GM12875 (cell line): ENCODE measurements around the gene C17orf114.

Source experiments
- H3K4me3 ChIP-seq: one replicate; pipeline ENCODE4 v1.5.1; 2011; ENCODE audit warnings: low read depth, low read length, control low read depth
- CTCF ChIP-seq: IDR thresholded peaks from 2 replicates; pipeline ENCODE4 v1.5.1; 2011; ENCODE audit warnings: low read depth, mild to moderate bottlenecking, control low read depth, inconsistent platforms, low read length, moderate library complexity, borderline replicate concordance; ENCODE audit not compliant: insufficient read depth

Gene C17orf114

DNA sequence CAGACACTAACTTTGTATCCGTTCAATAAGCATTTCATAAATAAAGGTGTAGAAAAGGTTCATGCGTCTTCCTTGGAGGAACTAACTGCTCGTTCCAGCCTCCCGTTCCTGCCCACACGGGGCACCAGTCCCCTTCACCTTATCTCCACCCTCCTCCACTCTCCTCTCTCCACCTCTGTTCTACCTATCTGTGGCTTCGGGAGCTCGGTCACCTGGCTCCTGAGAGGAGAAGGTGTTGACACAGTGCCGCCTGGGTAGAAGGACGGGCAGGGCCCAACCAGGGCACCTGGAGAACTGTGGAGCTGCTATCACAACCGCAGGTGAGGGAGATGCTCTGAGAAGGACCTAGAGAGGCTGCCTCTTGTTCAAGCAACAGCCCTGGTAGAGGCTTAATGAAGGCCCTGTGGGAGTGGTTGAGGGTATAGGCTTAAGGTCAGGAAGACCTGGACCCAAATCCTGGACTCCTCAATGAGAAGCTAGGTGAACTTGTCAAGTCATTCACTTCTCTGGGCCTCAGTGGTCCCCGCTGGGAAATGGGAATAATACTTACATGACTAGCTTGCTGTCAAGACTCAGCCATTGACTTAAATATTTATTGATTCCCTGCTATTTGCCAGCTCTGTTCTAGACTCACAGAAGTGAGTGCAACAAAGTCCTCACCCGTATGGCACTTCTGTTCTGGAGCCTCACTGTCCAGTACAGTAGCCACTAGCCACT lies 21.4 kb upstream of the C17orf114 start:
- TF ChIP-seq CTCF: no peak

DNA sequence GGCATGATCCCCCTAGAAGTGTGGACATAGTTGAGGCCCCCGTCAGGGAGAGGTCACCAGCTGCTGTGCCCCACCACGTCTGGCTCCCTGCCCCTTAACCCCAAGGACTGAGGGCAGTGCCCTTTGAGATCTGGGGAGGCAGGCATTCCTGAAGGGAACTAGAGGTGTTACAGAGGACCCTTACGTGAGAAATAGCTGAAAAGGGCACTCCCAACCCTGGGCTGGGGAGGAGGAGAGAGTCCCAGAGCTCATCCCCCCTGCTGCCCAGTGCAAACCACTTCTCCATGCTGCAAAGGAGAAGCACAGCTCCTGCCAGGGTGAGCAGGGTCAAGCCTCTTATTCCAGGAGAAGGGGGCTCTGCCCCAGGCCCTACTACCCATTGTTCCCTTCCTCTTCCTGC lies 20.7 kb upstream of the C17orf114 start:
- no peak overlapping the region for H3K4me3 ChIP-seq
- no peak for TF ChIP-seq CTCF

More for the DNA sequence above, 21.4 kb upstream of the C17orf114 start:
- H3K4me3 ChIP-seq: no peak overlapping the region

DNA sequence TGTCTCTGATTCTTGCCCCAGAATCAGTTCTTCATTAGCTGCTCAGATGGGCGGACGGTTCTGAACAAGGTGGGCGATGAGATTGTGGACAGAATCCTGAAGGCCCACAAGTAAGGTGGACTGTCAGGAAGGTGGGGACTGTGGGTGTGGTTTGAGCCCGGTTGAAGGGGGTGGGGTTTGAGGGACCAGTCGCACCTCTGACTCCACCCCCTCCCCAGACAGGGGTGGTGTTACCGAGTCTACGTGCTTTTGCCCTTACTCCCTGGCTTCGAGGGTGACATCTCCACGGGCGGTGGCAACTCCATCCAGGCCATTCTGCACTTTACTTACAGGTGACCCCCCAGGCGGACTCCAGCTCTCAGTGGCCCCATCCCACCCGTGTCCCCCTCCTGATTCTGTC lies 16.1 kb upstream of the C17orf114 start:
- TF ChIP-seq CTCF: no peak
- H3K4me3 ChIP-seq: no peak overlapping the region

DNA sequence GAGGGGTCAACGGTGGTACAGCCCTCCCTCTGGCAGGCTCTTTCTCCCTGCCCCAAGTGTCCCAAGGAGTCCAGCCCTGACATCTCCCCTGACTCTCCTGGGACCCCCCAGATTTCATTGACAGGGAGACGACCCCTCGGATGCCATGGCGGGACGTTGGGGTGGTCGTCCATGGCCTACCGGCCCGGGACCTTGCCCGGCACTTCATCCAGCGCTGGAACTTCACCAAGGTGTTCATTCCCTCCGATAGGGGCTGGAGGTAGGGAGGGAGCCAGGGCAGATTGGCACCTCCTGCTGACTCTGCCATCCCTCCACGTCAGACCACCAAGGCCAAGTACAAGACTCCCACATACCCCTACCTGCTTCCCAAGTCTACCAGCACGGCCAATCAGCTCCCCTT lies 14.7 kb upstream of the C17orf114 start:
- no peak for TF ChIP-seq CTCF
- H3K4me3 ChIP-seq: no peak overlapping the region

DNA sequence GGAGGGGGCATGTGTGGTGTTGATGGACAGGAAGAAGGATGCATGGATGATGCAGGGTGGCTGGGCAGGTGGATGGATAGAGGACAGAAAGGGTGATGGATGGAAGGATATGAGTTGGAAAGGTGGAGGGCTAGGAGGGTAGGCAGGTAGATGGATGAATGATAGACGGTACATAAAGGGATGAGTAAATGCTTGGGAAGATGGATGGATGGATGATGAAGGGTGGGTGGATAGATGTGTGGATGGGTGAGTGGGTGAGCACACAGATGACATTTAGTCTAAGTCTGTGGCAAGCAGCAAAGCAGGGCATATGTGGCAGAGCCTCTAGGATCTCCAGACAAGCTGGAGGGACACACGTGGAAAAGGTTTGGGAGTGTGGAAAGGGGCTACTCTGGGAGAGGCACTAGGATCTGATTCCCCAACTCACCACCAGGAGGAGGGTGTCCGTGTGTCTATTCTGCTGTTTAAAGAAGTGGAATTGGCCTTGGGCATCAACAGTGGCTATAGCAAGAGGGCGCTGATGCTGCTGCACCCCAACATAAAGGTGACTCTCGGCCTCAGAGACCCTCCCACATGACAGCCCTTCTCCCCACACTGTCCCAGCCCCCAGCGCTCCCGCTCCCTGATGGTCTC lies 13.0 kb upstream of the C17orf114 start:
- TF ChIP-seq CTCF: 0 out of 2 replicates have a peak, but pooled peaks have one; percentile 24
- H3K4me3 ChIP-seq: no peak overlapping the region

GRCh38 chr17:4812690-4813089 lies 10.6 kb upstream of the C17orf114 start:
- H3K4me3 ChIP-seq: no peak overlapping the region
- TF ChIP-seq CTCF: no peak

DNA sequence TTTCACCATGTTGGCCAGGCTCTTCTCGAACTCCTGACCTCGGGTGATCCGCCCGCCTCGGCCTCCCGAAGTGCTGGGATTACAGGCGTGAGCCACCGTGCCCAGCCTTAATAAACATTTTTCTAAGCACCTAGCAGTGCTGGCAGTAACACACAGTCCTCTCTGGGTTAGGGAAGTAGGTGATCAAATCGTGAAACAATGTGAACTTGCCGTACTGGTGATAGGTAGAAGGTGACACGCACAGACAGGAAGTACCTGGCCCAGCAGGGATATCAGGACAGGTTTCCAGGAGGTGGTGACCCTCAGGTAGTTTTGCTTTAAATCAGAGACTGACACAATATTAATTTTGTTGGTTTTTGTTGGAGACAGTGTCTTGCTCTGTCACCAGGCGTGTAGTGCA lies 9.3 kb upstream of the C17orf114 start:
- H3K4me3 ChIP-seq: no peak overlapping the region
- TF ChIP-seq CTCF: no peak
